Stimulated activated CD8-positive, alpha-beta memory T cell treated with anti-CD3 and anti-CD28 coated beads, Interleukin-4, amount 100 ng/mL, for 1 hour (primary cell): ENCODE data around the gene NLRC5.
A peak's percentile ranks its signal among the peaks of the same experiment; 100 is the strongest.
"Not testable (repeated sequence)": the region's sequence is repeated elsewhere in the genome, so short reads cannot be mapped to it uniquely, and the experiment has no call there.

ENCODE experiments used
- DNase-seq, 2 donors: peaks; one replicate each; pipeline ENCODE4 v3.0.0-alpha.2; 2020; ENCODE audit warnings: low read depth in 2 of 2, low spot score in 1 of 2

Gene NLRC5

GRCh38 chr16:57071081-57071732 is 81.8 kb downstream of the NLRC5 start:
- not testable (repeated sequence) for DNase-seq

DNA sequence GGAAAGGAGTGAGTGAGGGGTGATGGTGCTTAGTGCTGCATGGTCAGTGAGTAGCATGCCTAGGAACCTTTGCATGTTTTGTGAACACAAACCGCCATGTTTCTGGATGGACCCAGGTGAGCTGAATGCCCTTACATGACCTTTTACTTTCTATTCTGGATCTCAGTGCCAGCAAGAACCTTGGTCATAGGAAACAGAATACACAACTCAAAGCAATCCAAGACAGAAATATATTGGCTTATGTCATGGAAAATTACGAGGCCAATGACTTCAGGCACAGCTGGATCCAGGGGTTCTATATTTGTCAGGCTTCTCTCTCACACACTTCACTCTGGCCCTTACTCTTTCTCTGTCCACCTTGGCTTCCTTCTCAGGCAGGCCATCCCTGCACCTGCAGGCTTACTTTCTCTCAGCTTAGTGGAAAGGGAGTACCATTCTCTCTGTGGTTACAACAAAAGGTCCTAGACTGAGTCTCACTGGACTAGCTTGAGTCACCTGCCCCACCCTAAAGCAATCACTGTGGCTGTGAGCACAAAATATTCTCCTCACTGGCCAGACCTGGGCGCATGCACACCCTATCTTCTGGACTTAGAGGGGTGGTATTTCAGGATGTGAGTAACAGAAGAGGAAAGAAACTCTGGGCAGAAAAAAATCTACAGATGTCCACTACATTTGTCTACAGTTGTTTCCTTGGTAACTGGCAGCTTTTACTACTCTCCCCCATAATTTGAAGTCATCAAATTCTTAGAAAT is 82.7 kb downstream of the NLRC5 start:
- no peak for DNase-seq

- no peak for DNase-seq
Observed at GRCh38 chr16:57072616-57073275, 83.4 kb downstream of the NLRC5 start.

GRCh38 chr16:57077714-57078113 is 88.4 kb downstream of the NLRC5 start:
- DNase-seq: no peak

DNA sequence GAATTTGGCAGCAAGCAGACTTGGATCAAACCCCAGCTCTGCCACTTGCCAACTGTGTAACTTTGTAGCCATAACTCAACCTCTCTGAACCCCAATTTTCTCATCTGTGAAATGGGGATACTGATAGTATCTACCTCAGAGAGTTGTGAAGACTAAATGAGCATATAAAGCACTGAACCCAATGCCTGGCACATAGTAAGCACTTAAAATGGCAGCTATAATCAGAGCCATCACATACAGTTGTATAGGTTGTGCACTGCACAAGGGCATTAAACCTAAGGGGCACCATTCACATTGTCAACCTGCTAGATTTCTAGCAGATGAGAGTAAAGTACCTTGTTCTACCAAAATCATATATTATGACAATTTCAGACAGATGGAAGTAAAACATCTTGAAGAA is 92.4 kb downstream of the NLRC5 start:
- no peak for DNase-seq

GRCh38 chr16:57082664-57083063 is 93.3 kb downstream of the NLRC5 start:
- no peak for DNase-seq

DNA sequence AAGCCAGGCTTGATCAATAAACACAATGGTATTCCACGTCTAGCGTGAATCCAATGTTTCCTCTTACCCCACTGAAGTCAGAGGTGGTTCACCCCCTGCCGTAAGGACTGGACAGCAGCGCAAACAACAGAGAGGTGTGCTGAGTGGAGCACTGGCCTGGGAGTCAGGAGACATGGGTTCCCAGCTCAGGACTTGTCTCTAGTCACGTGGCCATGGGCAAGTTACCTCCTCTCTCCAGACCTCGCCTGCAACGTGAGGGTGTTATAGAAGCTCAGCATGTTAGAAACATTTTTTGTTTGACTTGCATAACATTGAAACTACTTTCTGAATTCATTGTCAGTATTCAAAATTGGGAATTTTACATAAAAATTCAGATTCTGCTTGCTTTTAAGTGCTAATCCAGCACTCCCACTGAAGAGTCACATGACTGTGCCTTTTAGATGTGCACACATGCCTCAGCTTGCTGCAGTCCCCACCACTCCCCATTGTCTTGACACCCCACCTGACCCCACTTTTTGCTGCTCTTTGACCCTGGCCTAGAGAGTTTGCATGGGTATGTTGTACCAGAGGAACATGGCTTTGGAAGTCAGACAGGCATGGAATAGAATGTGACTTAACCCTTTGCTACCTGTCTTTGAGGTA is 94.2 kb downstream of the NLRC5 start:
- DNase-seq: no peak

GRCh38 chr16:57084257-57084770 is 95.0 kb downstream of the NLRC5 start:
- peak; percentile 47 to 49 for DNase-seq

DNA sequence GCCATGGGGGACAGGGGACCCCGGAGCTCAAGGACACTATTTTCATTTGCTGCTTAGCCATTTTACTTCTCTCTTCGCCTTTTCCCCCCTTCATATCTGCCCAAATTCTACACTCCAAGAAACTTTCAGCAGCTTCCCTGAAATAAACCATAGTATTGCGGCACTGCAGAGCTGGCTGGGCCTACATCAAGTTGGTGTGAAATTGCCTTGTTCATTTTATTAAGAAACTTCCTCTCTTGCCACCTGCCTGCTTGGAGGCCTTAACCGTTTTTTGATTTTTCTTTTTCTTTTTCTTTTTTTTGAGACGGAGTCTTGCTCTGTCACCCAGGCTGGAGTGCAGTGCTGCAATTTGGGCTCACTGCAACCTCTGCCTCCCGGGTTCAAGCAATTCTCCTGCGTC is 95.6 kb downstream of the NLRC5 start:
- DNase-seq: no peak

- no peak for DNase-seq
Observed at GRCh38 chr16:57087003-57087402, 97.6 kb downstream of the NLRC5 start.

GRCh38 chr16:57089406-57089805 is 100.0 kb downstream of the NLRC5 start:
- DNase-seq: no peak

DNA sequence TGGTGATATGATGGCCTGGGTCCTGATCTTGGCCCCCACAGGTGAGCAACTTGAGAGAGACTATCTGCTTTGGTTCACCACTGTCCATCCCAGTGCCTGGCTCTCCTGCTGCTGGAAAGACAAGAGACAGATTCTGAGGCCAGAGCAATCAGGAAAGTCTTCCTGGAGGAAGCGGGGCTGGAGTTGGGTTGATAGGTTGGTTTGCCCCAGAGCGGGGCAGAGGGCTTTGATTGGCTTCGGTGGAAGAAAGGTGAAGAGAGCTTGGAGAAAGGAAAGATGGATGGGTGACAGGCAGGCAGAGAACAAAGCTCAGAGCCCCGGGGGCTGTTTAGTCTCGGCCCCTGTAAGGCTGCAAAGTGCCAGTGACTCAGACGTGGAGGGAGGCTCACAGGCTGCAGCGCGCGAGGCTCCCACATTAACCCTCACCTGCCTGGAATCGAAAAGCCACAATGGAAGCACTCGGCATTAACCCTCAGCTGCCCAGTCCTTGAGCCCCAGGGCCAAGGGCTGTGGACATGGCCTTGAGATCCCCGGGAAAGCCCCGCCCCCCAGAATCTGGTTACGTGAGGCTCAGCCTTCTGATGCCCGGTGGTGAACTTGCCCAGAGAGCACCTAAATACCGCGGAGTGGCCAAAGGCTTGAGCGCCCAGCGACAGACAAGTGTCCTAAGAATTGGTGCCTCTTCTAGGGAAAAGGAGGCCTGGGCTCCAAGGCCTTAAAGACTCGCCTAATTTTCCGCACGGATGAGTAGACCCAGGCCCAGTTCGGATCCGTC is 102.0 kb downstream of the NLRC5 start:
- DNase-seq: no peak

DNA sequence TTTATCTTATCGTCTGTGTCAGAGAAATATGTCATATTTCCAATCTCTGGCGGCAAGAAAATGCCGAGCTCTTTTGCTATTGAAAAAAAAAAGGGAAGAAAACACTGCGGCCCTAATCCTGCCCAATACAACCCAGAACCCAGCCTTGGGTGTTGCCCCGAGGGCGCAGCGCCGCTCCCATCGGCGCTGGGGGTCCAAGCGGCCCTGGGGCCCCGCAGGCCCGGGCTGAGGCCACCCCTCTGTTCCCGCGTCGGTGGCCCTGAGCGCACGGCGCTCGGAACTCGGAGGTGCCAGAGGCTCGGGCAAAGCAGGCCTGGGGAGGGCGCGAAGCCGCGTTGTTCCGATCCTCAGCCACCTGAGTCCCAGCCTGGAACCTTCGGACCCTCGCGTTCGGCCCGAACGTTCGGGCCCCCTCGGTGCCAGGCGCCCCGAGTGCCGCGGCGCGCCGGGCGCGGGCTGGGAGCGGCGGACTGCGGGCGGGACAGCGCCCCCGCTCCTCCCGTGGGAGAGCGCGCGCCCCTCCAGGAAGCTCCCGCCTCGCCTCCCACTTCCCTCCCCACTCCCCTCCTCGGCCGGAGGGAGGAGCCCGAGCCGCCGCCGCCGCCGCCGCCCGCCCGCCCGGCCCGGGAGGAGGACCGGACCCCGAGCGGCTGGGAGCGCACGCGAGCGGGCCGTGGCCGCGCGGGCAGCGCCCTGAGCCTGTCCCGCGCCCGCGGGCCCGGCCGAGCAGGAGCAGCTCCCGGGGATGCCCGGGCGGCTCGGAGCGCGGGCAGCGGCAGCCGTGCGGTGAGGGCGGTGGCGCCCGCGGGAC is 102.8 kb downstream of the NLRC5 start, which contains the start of gene CPNE2:
Gene CPNE2 (plus strand): TSS at position 609 of the 811 bp plus-strand sequence. CDS start 18,160 bp downstream, outside the sequence.
- no peak for DNase-seq

DNA sequence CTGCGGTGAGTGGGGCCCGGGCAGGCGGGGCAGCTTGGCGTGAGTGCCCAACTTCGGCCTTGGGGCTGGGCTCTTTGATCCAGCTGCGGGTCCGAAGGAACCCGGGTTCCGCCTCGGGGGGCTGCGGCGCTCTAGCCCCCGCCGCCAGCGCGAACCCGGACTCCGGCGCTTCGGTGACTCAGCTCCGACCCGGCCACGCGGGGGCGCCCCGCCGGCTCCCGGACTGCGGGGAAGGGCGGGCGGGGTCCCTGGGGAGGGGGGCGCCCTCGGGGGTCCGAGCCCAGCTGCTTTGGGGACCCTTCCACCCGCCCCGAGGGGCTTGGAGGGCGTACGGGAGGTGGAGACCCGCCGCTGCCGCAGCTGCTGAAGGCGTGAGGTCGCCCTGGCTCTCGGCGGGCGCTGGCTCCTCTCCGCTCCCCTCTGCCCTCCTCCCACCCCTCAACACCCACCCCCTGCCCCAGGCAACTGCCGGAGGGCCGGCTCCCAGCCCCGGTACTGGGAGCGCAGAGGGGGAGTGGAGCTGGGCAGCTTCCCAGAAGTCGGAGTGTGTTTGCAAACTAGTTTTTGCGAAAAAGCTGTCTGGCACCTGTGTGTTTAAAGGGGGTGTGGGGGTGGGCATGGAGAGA is 103.5 kb downstream of the NLRC5 start:
- peak in 1 of 2 donors; percentile 18 for DNase-seq

DNA sequence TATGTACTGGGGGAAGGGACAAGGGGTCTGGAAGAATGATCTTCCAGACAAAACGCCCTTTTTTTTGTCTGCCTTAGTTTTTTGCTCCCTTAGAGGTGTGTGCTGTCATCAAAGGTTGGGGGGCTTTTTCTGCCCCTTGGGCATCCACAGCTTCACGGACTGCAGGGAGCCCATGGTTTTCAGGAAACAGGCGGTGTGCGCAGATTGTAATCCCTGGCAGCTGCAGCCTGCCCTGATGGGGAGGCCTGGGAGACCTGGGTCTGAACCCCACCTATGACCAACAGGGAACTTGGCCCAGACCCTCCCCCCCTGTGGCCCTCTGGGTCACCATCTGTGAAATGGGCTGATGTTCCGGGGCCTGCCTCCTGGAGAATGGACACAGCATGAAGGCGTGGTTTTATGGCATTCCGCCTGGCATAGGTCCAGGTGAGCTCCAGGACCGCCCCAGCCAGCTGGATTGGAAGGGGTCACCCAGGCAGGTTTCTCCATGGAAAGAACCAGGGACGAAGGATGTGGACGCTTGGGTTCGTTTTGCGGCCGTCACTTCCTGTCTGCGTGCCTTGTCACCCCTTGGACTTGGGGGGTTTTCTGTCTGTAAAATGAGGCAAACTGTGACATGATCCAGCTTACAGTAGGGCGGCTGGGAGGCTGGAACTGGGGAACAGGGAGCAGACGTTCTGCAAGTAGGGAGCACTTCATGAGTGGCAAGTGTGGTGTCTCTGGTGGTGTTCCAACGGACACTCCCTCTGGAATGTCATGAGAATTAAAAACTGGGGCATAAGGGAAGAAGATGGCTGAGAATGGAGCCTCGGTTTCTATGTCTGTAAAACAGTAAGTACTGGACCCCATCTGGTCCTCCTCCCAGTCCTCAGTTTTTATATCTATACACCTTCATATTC is 104.6 kb downstream of the NLRC5 start:
- DNase-seq: no peak

- no peak for DNase-seq
Observed at GRCh38 chr16:57094911-57095310, 105.6 kb downstream of the NLRC5 start.

DNA sequence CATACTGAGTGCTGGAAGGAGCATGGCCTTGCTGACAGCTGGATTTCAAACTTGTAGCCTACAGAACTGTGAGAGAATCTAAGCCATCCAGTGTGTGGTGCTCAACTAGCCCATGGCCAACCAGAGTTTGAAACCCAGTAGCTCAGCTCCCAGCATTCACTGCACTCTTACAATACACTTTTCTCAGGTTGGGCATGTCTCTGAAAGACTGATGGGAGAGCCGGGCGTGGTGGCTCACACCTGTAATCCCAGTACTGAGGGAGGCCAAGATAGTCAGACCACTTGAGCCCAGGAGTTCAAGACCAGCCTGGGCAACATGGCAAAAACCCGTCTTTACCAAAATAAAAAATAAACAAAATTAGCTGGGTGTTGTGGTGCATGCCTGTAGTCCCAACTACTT is 106.8 kb downstream of the NLRC5 start:
- DNase-seq: no peak

GRCh38 chr16:57096793-57097192 is 107.4 kb downstream of the NLRC5 start:
- DNase-seq: no peak
